GM12878 (cell line): ENCODE measurements around the gene SCN5A. TPM values are rescaled to one million over a fixed set of nuclear protein-coding genes. Genes with fewer than 3 reads are reported as not detected.

Experiments used
- ATAC-seq: fragments of 200-7000 bp; cut with Tn5 transposase; 3 replicates; pipeline ENCODE4 v1.9.1; 2020; ENCODE audit warnings: mild to moderate bottlenecking, moderate library complexity
- BruUV-seq: library from RNA; stranded (reverse); fragments of 400-500 nt; replicated peaks from 2 replicates; lab custom pipeline; 2021; lab: Mats Ljungman, UMichigan
- CTCF ChIA-PET: fragments of 300-600 bp; sonication (Branson Sonifier 250); formaldehyde crosslinking; extraction: SDS; loops from one replicate; lab custom pipeline; 2021; ENCODE audit warnings: inconsistent platforms; lab: Yijun Ruan, JAX
- POLR2A ChIA-PET: fragments of 350-600 bp; formaldehyde crosslinking; extraction: SDS; loops from one replicate; lab custom pipeline; 2021; ENCODE audit warnings: inconsistent platforms; lab: Charles Lee
- RAD21 ChIA-PET: fragments of 300-600 bp; sonication (Branson Sonifier 250); formaldehyde crosslinking; loops from one replicate; lab custom pipeline; 2023; ENCODE audit warnings: antibody characterized with exemption; ENCODE audit not compliant: unreplicated experiment; lab: Charles Lee
- SMC1A ChIA-PET: fragments of 300-600 bp; sonication (Branson Sonifier 250); formaldehyde crosslinking; loops from one replicate; lab custom pipeline; 2023; ENCODE audit not compliant: unreplicated experiment, uncharacterized antibody; lab: Charles Lee
- DNase-seq: peaks from one replicate; pipeline ENCODE4 v3.0.0-alpha.2; 2011; ENCODE audit warnings: low read depth, low spot score
- FAIRE-seq: peaks from 3 replicates; lab custom pipeline; 2011; peaks lifted over from hg19 to GRCh38; lab: Jason Lieb, UNC
- H2AFZ ChIP-seq: 2 replicates; pipeline ENCODE4 v1.6.0; 2011; ENCODE audit warnings: low read depth, low read length, control low read depth; ENCODE audit not compliant: control insufficient read depth
- H3K27ac ChIP-seq: 2 replicates; pipeline ENCODE4 v1.5.1; 2011; ENCODE audit warnings: control low read depth; ENCODE audit not compliant: control insufficient read depth, insufficient read depth
- H3K27me3 ChIP-seq, 2 experiments: replicated peaks in 1 of 2; 2 replicates each; pipeline versions ENCODE4 v1.6.0 to v1.6.1; 2011; ENCODE audit warnings: low read length in 1 of 2; ENCODE audit not compliant: control insufficient read depth in 2 of 2, insufficient read depth in 2 of 2
- H3K36me3 ChIP-seq, 2 experiments: 2 replicates each; pipeline ENCODE4 v1.5.1; 2011; ENCODE audit warnings: low read length in 1 of 2; ENCODE audit not compliant: control insufficient read depth in 2 of 2, insufficient read depth in 2 of 2
- H3K4me1 ChIP-seq: 2 replicates; pipeline ENCODE4 v1.6.1; 2011; ENCODE audit warnings: mild to moderate bottlenecking, low read length, moderate library complexity, mixed read lengths; ENCODE audit not compliant: control insufficient read depth, insufficient read depth
- H3K4me2 ChIP-seq: 2 replicates; pipeline ENCODE4 v1.6.0; 2011; ENCODE audit warnings: control low read depth; ENCODE audit not compliant: control insufficient read depth, insufficient read depth
- H3K4me3 ChIP-seq: fragments of 200-600 bp; sonication (generic); 2 replicates; pipeline ENCODE4 v1.5.1; 2016
- H3K79me2 ChIP-seq: 2 replicates; pipeline ENCODE4 v1.6.0; 2011; ENCODE audit warnings: low read length; ENCODE audit not compliant: control insufficient read depth, insufficient read depth
- H3K9ac ChIP-seq: 2 replicates; pipeline ENCODE4 v1.8.0; 2011; ENCODE audit warnings: low read length, control low read depth, mixed read lengths; ENCODE audit not compliant: control insufficient read depth, insufficient read depth
- H3K9me3 ChIP-seq: replicated peaks from 3 replicates; pipeline ENCODE4 v1.5.1; 2011; ENCODE audit warnings: mild to moderate bottlenecking, low read length; ENCODE audit not compliant: control insufficient read depth, insufficient read depth
- H4K20me1 ChIP-seq: 2 replicates; pipeline ENCODE4 v1.6.0; 2011; ENCODE audit not compliant: control insufficient read depth, insufficient read depth
- CBFB ChIP-seq: IDR thresholded peaks from 2 replicates; pipeline ENCODE4 v1.6.1; 2016; ENCODE audit warnings: antibody characterized with exemption, low read depth
- CBX3 ChIP-seq: fragments of 200-600 bp; sonication (generic); IDR thresholded peaks from 2 replicates; pipeline ENCODE4 v1.6.1; 2016; ENCODE audit warnings: low read depth, borderline replicate concordance
- ESRRA ChIP-seq: IDR thresholded peaks from 2 replicates; pipeline ENCODE4 v1.6.1; 2012; ENCODE audit warnings: mild to moderate bottlenecking, low read length, improper control_type of control experiment
- HDAC2 ChIP-seq: fragments of 200-600 bp; sonication (generic); IDR thresholded peaks from 2 replicates; pipeline ENCODE4 v1.6.1; 2017
- MXI1 ChIP-seq: fragments of 150-350 bp; IDR thresholded peaks from 2 replicates; pipeline ENCODE4 v1.6.1; 2011; ENCODE audit warnings: low read depth, mild to moderate bottlenecking, inconsistent platforms, low read length, improper control_type of control experiment
- NR2C2 ChIP-seq: IDR thresholded peaks from 2 replicates; pipeline ENCODE4 v1.6.1; 2011; ENCODE audit warnings: borderline replicate concordance, low read depth; ENCODE audit not compliant: control insufficient read depth, insufficient read length
- PAX5 ChIP-seq: IDR thresholded peaks from 2 replicates; pipeline ENCODE4 v1.6.1; 2011; ENCODE audit warnings: low read depth, low read length, borderline replicate concordance
- RAD21 ChIP-seq: IDR thresholded peaks from 2 replicates; pipeline ENCODE4 v1.6.1; 2011; ENCODE audit warnings: mild to moderate bottlenecking, low read depth, low read length, moderate library complexity; ENCODE audit not compliant: insufficient read depth
- SMARCA5 ChIP-seq: fragments of 450-650 bp; IDR thresholded peaks from 2 replicates; pipeline ENCODE4 v1.6.1; 2017; ENCODE audit warnings: mild to moderate bottlenecking
- SMC3 ChIP-seq: IDR thresholded peaks from 2 replicates; pipeline ENCODE4 v1.6.1; 2011; ENCODE audit warnings: low read length, improper control_type of control experiment, borderline replicate concordance
- SPI1 ChIP-seq: IDR thresholded peaks from 2 replicates; pipeline ENCODE4 v1.6.1; 2011; ENCODE audit warnings: low read depth, mild to moderate bottlenecking, low read length, moderate library complexity, borderline replicate concordance; ENCODE audit not compliant: insufficient read depth
- SRF ChIP-seq, 2 experiments: IDR thresholded peaks; 2 replicates each; pipeline ENCODE4 v1.6.1; 2011; ENCODE audit warnings: low read depth in 2 of 2, low read length in 2 of 2, mild to moderate bottlenecking in 1 of 2, moderate library complexity in 1 of 2
- ZBED1 ChIP-seq: IDR thresholded peaks from 2 replicates; pipeline ENCODE4 v1.6.1; 2016; ENCODE audit warnings: borderline replicate concordance
- WGBS: methylation state at CpG from one replicate; pipeline ENCODE4 v1.1.6; 2016; ENCODE audit warnings: low lambda C conversion rate; ENCODE audit not compliant: insufficient replicate concordance, insufficient coverage; ENCODE audit errors: missing lambda C conversion rate; 5-methylcytosine and 5-hydroxymethylcytosine counted together
- in situ Hi-C: fragments of 300-500 bp; cut with MboI; formaldehyde crosslinking; loops from 9 replicates; pipeline ENCODE4 v1.14.3; 2018; ENCODE audit warnings: mixed read lengths
- intact Hi-C: fragments of 100-400 bp; cut with micrococcal nuclease; formaldehyde crosslinking; loops from one replicate; pipeline ENCODE4 v1.14.2; 2022; ENCODE audit not compliant: unreplicated experiment
- polyA plus RNA-seq, 11 experiments: library from polyadenylated mRNA; depleted of rRNA in 4 of 11; unstranded in 6 of 11; stranded (reverse) in 5 of 11; fragments of >200 nt; fragmentation: Nextera tagmentation in 4 of 11; fragmentation: Illumina TruSeq in 1 of 11; extraction: Ambion mirVana in 4 of 11; extraction: Trizol in 1 of 11; gene quantifications; 1 replicate in 1 of 11; 2 replicates in 10 of 11; pipeline versions ENCODE4 v1.2.1 to v1.2.3, GENCODE V29; 2011 to 2016; ENCODE audit warnings: inconsistent platforms in 2 of 11, missing spikeins in 2 of 11, low read depth in 1 of 11
- total RNA-seq, 4 experiments: library from RNA; depleted of rRNA in 3 of 4; stranded (reverse); fragments of >200 nt in 3 of 4; fragmentation: Illumina TruSeq in 1 of 4; extraction: Trizol in 1 of 4; gene quantifications; 2 replicates each; pipeline versions ENCODE4 v1.2.1 to v1.2.3, GENCODE V29; 2013 to 2021
- TF ChIP-seq, protein P1 (sequence below): IDR thresholded peaks from 2 replicates; pipeline ENCODE4 v1.6.1; 2011; ENCODE audit warnings: low read depth, low read length, improper control_type of control experiment, borderline replicate concordance
- TF ChIP-seq, protein P2 (sequence below): fragments of 450-650 bp; IDR thresholded peaks from 2 replicates; pipeline ENCODE4 v1.6.1; 2017; ENCODE audit warnings: mild to moderate bottlenecking, moderate library complexity
- TF ChIP-seq, protein P3 (sequence below): IDR thresholded peaks from 2 replicates; pipeline ENCODE4 v1.6.1; 2011; ENCODE audit warnings: borderline replicate concordance, low read depth, mild to moderate bottlenecking, moderate library complexity, mixed read lengths, low read length; ENCODE audit not compliant: insufficient read depth; ENCODE audit errors: extremely low read length
- TF ChIP-seq, protein P4 (sequence below): IDR thresholded peaks from 2 replicates; pipeline ENCODE4 v1.6.1; 2012; ENCODE audit warnings: low read depth, low read length, improper control_type of control experiment

The SCN5A gene
- total and polyA plus RNA-seq, 10 of the 15 experiments (the other 5 are each of a cell fraction or from before 2014, with no cell fraction given), result not detected

DNA sequence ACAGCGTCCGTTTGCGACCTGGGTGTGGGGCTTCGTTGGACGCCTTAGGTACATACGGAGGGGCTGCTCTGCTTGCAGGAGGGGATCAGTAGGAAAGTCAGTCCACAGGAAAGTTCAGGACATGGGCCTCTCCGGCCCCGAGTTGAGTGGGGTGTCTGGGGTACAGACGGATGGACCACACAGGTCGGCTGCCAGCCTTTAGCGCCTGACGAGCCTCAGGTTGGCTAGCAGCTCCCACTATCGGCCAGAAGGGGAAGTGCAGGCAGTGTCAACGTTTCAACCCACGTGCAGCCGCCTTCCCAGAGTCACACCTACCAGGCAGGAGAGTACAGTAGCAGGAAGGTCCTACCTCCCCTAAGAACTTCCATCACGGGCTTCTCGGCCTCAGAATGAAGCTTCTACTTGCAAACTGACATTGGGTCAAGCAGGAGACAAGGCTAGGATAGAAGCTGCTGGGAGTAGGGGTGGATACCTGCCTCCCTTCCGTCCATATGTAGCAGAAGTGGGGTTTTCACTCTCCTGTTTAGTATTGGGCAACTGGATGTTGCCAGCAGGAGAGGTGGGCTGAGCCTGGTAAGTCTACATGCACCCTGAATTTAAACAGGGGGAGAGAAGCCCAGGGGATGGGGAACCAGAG lies 1.8 kb upstream of the SCN5A start:
- 31% methylated on average over 19 of the region's 19 CpGs for WGBS
- Histone ChIP-seq H3K9ac (no peak overlapping the region), H3K4me3 (no peak overlapping the region), H3K27me3 (peaks cover 8 to 12% of the 10 kb centered on the region in 2 experiments; a peak in 3 of 4 replicates), H3K79me2 (no peaks in the 10 kb centered on the region), H2AFZ (no peak overlapping the region), H3K36me3 (no peaks in the 10 kb centered on the region), H3K9me3 (no peaks in the 10 kb centered on the region; the same call in 2 of the 3 replicates), H3K4me2 (no peak overlapping the region), H3K27ac (no peak overlapping the region), H3K4me1 (no peaks in the 10 kb centered on the region; the same call in 1 of the 2 replicates), H4K20me1 (0 out of 2 replicates have a peak, but pooled peaks cover 2% of the 10 kb centered on the region)
- CTCF ChIA-PET, result interaction anchor here (0.6 to 3.6 kb wide), 22 partner anchors 11 to 380 kb away, joined by 3 to 100 read pairs (median 4); partner anchors contain the start of gene EXOG
- FAIRE-seq (no peak), ATAC-seq (peak; percentile 86), DNase-seq (peak; percentile 9)
- intact Hi-C loops, result loop anchor here (1.0 to 10.0 kb wide), 4 partner anchors 130 to 354 kb away; partner anchors contain the start of gene EXOG
- POLR2A ChIA-PET, result interaction anchor here (0.6 kb wide), 1 partner anchor 154 kb away, joined by 5 read pairs; no protein-coding TSS in a partner anchor
- BruUV-seq, result no TSS peak
- SMC1A ChIA-PET, result interaction anchor here (1.4 to 2.8 kb wide), 4 partner anchors 127 to 349 kb away, joined by 3 to 13 read pairs (median 8); no protein-coding TSS in a partner anchor
- RAD21 ChIA-PET, result interaction anchor here (0.6 to 2.5 kb wide), 4 partner anchors 67 to 155 kb away, joined by 3 to 26 read pairs (median 6); partner anchors contain the start of gene EXOG
- in situ Hi-C loops, result no loop called here
- TF ChIP-seq, protein P1, sequence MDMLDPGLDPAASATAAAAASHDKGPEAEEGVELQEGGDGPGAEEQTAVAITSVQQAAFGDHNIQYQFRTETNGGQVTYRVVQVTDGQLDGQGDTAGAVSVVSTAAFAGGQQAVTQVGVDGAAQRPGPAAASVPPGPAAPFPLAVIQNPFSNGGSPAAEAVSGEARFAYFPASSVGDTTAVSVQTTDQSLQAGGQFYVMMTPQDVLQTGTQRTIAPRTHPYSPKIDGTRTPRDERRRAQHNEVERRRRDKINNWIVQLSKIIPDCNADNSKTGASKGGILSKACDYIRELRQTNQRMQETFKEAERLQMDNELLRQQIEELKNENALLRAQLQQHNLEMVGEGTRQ, result peak; percentile 14; the same call in 1 of the 2 replicates
- no peak for TF ChIP-seq HDAC2
- TF ChIP-seq, protein P2, sequence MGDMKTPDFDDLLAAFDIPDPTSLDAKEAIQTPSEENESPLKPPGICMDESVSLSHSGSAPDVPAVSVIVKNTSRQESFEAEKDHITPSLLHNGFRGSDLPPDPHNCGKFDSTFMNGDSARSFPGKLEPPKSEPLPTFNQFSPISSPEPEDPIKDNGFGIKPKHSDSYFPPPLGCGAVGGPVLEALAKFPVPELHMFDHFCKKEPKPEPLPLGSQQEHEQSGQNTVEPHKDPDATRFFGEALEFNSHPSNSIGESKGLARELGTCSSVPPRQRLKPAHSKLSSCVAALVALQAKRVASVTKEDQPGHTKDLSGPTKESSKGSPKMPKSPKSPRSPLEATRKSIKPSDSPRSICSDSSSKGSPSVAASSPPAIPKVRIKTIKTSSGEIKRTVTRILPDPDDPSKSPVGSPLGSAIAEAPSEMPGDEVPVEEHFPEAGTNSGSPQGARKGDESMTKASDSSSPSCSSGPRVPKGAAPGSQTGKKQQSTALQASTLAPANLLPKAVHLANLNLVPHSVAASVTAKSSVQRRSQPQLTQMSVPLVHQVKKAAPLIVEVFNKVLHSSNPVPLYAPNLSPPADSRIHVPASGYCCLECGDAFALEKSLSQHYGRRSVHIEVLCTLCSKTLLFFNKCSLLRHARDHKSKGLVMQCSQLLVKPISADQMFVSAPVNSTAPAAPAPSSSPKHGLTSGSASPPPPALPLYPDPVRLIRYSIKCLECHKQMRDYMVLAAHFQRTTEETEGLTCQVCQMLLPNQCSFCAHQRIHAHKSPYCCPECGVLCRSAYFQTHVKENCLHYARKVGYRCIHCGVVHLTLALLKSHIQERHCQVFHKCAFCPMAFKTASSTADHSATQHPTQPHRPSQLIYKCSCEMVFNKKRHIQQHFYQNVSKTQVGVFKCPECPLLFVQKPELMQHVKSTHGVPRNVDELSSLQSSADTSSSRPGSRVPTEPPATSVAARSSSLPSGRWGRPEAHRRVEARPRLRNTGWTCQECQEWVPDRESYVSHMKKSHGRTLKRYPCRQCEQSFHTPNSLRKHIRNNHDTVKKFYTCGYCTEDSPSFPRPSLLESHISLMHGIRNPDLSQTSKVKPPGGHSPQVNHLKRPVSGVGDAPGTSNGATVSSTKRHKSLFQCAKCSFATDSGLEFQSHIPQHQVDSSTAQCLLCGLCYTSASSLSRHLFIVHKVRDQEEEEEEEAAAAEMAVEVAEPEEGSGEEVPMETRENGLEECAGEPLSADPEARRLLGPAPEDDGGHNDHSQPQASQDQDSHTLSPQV, result no peak
- peak; percentile 65 for TF ChIP-seq SMC3
- TF ChIP-seq SRF (IDR thresholded peaks at IDR 0.05; ENCODE audit: low read depth in 2 of 2, low read length in 2 of 2), result no peak
- TF ChIP-seq MXI1, result peak; percentile 38; the same call in 1 of the 2 replicates
- peak; percentile 73 for TF ChIP-seq SPI1
- no peak for TF ChIP-seq NR2C2
- TF ChIP-seq, protein P3, sequence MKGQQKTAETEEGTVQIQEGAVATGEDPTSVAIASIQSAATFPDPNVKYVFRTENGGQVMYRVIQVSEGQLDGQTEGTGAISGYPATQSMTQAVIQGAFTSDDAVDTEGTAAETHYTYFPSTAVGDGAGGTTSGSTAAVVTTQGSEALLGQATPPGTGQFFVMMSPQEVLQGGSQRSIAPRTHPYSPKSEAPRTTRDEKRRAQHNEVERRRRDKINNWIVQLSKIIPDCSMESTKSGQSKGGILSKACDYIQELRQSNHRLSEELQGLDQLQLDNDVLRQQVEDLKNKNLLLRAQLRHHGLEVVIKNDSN, result peak; percentile 30
- TF ChIP-seq PAX5, result no peak
- TF ChIP-seq RAD21, result peak; percentile 77
- TF ChIP-seq ZBED1, result no peak
- no peak for TF ChIP-seq ESRRA
- TF ChIP-seq, protein P4, sequence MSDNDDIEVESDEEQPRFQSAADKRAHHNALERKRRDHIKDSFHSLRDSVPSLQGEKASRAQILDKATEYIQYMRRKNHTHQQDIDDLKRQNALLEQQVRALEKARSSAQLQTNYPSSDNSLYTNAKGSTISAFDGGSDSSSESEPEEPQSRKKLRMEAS, result peak; percentile 66; the same call in 1 of the 2 replicates
- TF ChIP-seq CBFB, result no peak
- TF ChIP-seq SMARCA5, result no peak; the same call in 1 of the 2 replicates
- TF ChIP-seq CBX3, result no peak
